ENCODE results near the gene PIM1.

The PIM1 gene

DNA sequence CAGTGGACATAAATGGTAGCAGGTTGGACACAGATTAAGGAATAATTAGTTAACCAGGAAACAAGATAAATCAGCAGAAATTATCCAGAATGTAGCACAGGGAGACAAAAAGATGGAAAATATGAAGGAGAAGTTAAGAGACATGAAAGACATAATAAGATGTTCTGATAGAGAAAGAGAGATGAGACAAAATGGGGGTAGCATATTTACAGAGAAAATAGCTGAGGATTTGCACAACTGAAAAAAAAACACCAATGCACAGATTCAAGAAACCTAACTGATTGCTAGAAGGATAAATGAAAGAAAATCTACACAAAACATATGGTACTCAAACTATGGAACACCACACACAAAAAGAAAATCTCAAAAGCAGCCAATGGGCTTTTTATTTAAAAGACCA is 53.0 kb downstream of the PIM1 start:
- DNase-seq (ENCODE audit: low read depth), result no peak

Data from HS-5 (cell line).